Neutrophil (primary cell): Measurements from ENCODE around the gene ZFP42.

Source experiments
- H3K27ac ChIP-seq: fragments of 200-600 bp; sonication (generic); 2 replicates; pipeline ENCODE4 v1.5.1; 2016; ENCODE audit warnings: mild to moderate bottlenecking, moderate library complexity
- H3K27me3 ChIP-seq: fragments of 200-600 bp; sonication (generic); 2 replicates; pipeline ENCODE4 v1.6.0; 2016; ENCODE audit warnings: mild to moderate bottlenecking
- H3K36me3 ChIP-seq: fragments of 200-600 bp; sonication (generic); 2 replicates; pipeline ENCODE4 v1.5.1; 2017
- H3K4me1 ChIP-seq, 2 experiments: fragments of 200-600 bp in 1 of 2; sonication (generic) in 1 of 2; 1 replicate in 1 of 2; 2 replicates in 1 of 2; pipeline versions ENCODE4 v1.5.1 to v1.6.1; 2013 to 2016; ENCODE audit warnings: low read depth in 1 of 2, low read length in 1 of 2, mild to moderate bottlenecking in 1 of 2, moderate library complexity in 1 of 2; ENCODE audit not compliant: control insufficient read depth in 1 of 2, insufficient read depth in 1 of 2
- H3K4me3 ChIP-seq, 2 experiments: fragments of 200-600 bp in 1 of 2; sonication (generic) in 1 of 2; 1 replicate in 1 of 2; 2 replicates in 1 of 2; pipeline ENCODE4 v1.5.1; 2013 to 2016; ENCODE audit warnings: low read depth in 1 of 2, low read length in 1 of 2, mild to moderate bottlenecking in 1 of 2, moderate library complexity in 1 of 2
- H3K9me3 ChIP-seq: fragments of 200-600 bp; sonication (generic); 2 replicates; pipeline ENCODE4 v1.5.1; 2016
- TF ChIP-seq, protein P1 (sequence below): fragments of 200-600 bp; sonication (generic); IDR thresholded peaks from 2 replicates; pipeline ENCODE4 v1.5.1; 2016; ENCODE audit warnings: antibody characterized with exemption

Gene ZFP42

DNA sequence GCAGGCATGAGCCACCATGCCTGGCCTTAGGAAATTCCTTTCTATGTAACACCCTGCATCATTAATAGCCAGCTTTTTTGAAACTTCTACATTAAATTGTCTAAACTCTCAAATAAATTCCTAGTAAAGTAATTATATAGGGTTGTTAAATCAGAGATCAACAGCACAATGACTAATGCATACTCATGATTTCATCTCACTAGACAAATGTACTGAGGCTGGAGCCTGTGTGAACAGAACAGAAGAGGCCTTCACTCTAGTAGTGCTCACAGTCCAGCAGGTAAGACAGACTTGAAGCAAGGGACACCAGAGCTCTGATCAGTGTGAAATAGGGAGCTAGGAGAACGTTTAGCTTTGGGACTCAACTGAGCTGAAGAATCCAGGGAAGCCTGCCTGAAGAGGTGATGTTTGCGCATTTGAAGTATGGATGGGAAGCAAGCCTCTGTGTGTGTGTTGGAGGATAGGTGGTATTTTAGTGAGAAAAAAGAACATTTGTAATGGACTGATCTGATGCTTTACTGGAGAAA is 3.9 kb downstream of the ZFP42 start:
- TF ChIP-seq, protein P1, sequence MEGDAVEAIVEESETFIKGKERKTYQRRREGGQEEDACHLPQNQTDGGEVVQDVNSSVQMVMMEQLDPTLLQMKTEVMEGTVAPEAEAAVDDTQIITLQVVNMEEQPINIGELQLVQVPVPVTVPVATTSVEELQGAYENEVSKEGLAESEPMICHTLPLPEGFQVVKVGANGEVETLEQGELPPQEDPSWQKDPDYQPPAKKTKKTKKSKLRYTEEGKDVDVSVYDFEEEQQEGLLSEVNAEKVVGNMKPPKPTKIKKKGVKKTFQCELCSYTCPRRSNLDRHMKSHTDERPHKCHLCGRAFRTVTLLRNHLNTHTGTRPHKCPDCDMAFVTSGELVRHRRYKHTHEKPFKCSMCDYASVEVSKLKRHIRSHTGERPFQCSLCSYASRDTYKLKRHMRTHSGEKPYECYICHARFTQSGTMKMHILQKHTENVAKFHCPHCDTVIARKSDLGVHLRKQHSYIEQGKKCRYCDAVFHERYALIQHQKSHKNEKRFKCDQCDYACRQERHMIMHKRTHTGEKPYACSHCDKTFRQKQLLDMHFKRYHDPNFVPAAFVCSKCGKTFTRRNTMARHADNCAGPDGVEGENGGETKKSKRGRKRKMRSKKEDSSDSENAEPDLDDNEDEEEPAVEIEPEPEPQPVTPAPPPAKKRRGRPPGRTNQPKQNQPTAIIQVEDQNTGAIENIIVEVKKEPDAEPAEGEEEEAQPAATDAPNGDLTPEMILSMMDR = no peak
- no peaks in the 10 kb centered on the region for H3K36me3 ChIP-seq
- peaks cover 24% of the 10 kb centered on the region for H3K27me3 ChIP-seq
- no peaks in the 10 kb centered on the region for H3K4me1 ChIP-seq
- no peaks in the 10 kb centered on the region for H3K9me3 ChIP-seq
- H3K27ac ChIP-seq = no peak overlapping the region
- H3K4me3 ChIP-seq = no peak overlapping the region

- H3K27me3 ChIP-seq = no peaks in the 10 kb centered on the region
- TF ChIP-seq, protein P1 = no peak
- H3K4me1 ChIP-seq = no peaks in the 10 kb centered on the region
- H3K4me3 ChIP-seq = no peak overlapping the region
- no peaks in the 10 kb centered on the region for H3K36me3 ChIP-seq
- H3K27ac ChIP-seq = no peak overlapping the region
- no peaks in the 10 kb centered on the region for H3K9me3 ChIP-seq
Observed at GRCh38 chr4:188002323-188002722, 6.8 kb downstream of the ZFP42 start.

DNA sequence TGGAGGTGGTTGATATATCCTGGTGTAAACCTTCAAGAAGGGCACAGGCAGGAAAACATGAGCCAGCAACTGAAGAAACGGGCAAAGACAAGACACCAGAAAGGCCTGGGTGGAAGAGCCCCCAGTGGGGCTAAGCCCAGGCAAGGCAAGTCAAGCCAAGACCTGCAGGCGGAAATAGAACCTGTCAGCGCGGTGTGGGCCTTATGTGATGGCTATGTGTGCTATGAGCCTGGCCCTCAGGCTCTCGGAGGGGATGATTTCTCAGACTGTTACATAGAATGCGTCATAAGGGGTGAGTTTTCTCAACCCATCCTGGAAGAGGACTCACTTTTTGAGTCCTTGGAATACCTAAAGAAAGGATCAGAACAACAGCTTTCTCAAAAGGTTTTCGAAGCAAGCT is 7.2 kb downstream of the ZFP42 start:
- Histone ChIP-seq H3K36me3 (no peaks in the 10 kb centered on the region), H3K9me3 (no peaks in the 10 kb centered on the region), H3K4me3 (no peak overlapping the region), H3K4me1 (no peaks in the 10 kb centered on the region), H3K27ac (no peak overlapping the region), H3K27me3 (no peaks in the 10 kb centered on the region)
- TF ChIP-seq, protein P1 = no peak

DNA sequence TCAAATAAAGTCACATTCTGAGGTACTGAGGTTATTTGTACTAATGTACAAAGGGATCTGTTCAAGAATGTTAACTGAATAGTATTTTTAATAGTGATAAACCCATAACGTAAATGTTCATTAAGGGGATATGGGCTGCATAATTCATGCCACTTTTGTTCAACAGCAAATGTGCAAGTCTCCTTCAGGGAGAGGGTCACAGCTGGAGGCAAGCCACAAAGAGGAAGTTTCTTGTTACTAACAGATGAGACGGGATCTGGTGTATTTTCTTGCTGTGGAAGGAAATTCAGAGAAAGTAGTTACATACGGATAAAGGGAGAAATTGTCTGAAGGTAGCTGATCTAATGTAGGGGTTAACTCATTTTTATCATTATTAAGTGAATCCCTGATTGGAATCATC is 10.0 kb downstream of the ZFP42 start:
- Histone ChIP-seq H3K4me1 (no peaks in the 10 kb centered on the region), H3K9me3 (no peaks in the 10 kb centered on the region), H3K36me3 (no peaks in the 10 kb centered on the region), H3K27ac (no peak overlapping the region), H3K4me3 (no peak overlapping the region), H3K27me3 (no peaks in the 10 kb centered on the region)
- TF ChIP-seq, protein P1 = no peak

DNA sequence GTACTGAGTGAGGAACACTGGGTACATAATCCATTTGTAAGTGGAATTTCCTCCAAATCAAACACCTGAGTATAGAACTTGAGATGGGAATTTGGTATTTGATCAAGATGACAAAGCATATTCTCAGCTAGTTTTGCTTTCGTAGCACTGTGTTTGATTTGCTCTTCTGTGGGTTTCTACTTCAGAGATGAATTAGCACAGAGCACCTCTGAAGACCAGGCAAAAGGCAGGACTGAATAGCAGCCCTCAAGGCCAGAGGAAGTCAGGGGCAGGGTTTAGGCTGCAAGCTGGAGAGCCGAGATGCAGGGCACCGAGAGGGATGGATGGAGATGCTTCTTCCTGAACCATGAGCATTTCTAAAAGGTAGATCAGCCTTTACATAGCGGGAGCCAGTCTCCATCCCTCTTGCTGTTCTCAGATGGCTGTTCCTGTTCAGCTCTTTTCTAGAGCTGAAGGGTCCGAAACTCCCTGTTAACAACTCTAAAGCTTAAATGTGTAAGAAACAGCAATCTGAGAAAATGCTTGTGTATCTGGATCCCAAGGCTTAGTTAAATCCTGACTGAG is 10.8 kb downstream of the ZFP42 start:
- Histone ChIP-seq H3K4me1 (no peaks in the 10 kb centered on the region), H3K36me3 (no peaks in the 10 kb centered on the region), H3K9me3 (no peaks in the 10 kb centered on the region), H3K27me3 (no peaks in the 10 kb centered on the region), H3K4me3 (no peak overlapping the region), H3K27ac (no peak overlapping the region)
- TF ChIP-seq, protein P1 = no peak
